Measurements from ENCODE around the gene ZBTB7C. TPM values are rescaled to one million over a fixed set of nuclear protein-coding genes. Genes with fewer than 3 reads are reported as not detected.

Gene ZBTB7C
- polyA plus RNA-seq, 1 donor (not counting 4 experiments of a cell fraction or from before 2014, with no cell fraction given) = 0.58 TPM

DNA sequence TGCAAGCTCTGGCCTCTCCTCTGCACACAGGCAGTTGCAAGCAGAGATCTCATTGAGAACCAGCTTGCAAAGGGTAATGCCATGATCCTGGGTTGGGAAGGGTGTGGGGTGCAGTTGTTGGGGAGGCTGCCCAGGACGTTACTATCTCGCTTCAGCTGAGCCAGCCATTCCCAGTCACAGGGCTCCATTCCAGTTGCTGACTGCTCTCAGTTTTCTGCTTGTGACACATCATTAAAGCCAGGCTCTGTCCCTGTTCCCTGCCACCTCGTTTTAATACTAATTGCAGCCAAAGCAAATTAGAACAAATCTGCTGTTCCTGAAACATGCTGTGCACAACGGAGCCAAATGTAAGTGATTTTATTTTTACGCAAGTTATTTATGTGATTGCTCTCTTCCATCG, 416.2 kb downstream of the ZBTB7C start:
- Histone ChIP-seq H3K9ac (ENCODE audit: control insufficient read depth, extremely low read depth, insufficient read depth, low read length) (no peak overlapping the region), H3K4me3 (ENCODE audit: control insufficient read depth in 2 of 3, extremely low read depth in 1 of 3, insufficient read depth in 2 of 3, low read depth in 1 of 3, low read length in 3 of 3) (no peak overlapping the region), H2AFZ (ENCODE audit: control insufficient read depth, low read length) (no peak overlapping the region), H3K9me1 (ENCODE audit: control insufficient read depth, extremely low read depth, insufficient read depth, low read length) (no peaks in the 10 kb centered on the region), H3K79me2 (ENCODE audit: control insufficient read depth, insufficient read depth, low read length) (no peaks in the 10 kb centered on the region), H3K27ac (ENCODE audit: control insufficient read depth, insufficient read depth, low read length) (no peak overlapping the region), H3K27me3 (ENCODE audit: control insufficient read depth, extremely low read depth, insufficient read depth, low read length) (no peaks in the 10 kb centered on the region), H3K4me2 (ENCODE audit: control insufficient read depth, extremely low read depth, insufficient read depth, low read depth, low read length) (no peak overlapping the region), H3K36me3 (ENCODE audit: control insufficient read depth in 2 of 2, extremely low read depth in 1 of 2, insufficient read depth in 2 of 2, low read length in 2 of 2) (no peaks in the 10 kb centered on the region), H4K20me1 (ENCODE audit: control insufficient read depth, extremely low read depth, insufficient read depth, low read length) (no peaks in the 10 kb centered on the region), H3K9me3 (ENCODE audit: control insufficient read depth, low read depth, low read length) (peaks cover 2% of the 10 kb centered on the region), H3K4me1 (ENCODE audit: control insufficient read depth, extremely low read depth, insufficient read depth, low read length) (no peaks in the 10 kb centered on the region)
- dilution Hi-C loops (cut with MboI; ENCODE audit: extremely low pct_ligation_motif_present, low sequenced_read_pairs) = no loop called here
- DNase-seq (ENCODE audit: low read depth, low spot score) (no peak), FAIRE-seq (no peak)
- no peak for TF ChIP-seq CTCF (optimal IDR thresholded peaks at IDR 0.05 in 1 of 3, IDR thresholded peaks at IDR 0.05 in 1 of 3, conservative IDR thresholded peaks at IDR 0.05 in 1 of 3; ENCODE audit: extremely low read depth in 1 of 3, insufficient read depth in 2 of 3, low read length in 3 of 3)
- no peak for TF ChIP-seq EZH2 (IDR thresholded peaks at IDR 0.05; ENCODE audit: low read length)

GRCh38 chr18:47992266-47992665, 416.9 kb downstream of the ZBTB7C start:
- TF ChIP-seq CTCF (optimal IDR thresholded peaks at IDR 0.05 in 1 of 3, IDR thresholded peaks at IDR 0.05 in 1 of 3, conservative IDR thresholded peaks at IDR 0.05 in 1 of 3; ENCODE audit: extremely low read depth in 1 of 3, insufficient read depth in 2 of 3, low read length in 3 of 3) = no peak
- TF ChIP-seq EZH2 (IDR thresholded peaks at IDR 0.05; ENCODE audit: low read length) = no peak
- no peak overlapping the region for H2AFZ ChIP-seq (ENCODE audit: control insufficient read depth, low read length)
- no peak overlapping the region for H3K4me3 ChIP-seq (ENCODE audit: control insufficient read depth in 2 of 3, extremely low read depth in 1 of 3, insufficient read depth in 2 of 3, low read depth in 1 of 3, low read length in 3 of 3)
- no peaks in the 10 kb centered on the region for H4K20me1 ChIP-seq (ENCODE audit: control insufficient read depth, extremely low read depth, insufficient read depth, low read length)
- H3K27me3 ChIP-seq (ENCODE audit: control insufficient read depth, extremely low read depth, insufficient read depth, low read length) = no peaks in the 10 kb centered on the region
- no peaks in the 10 kb centered on the region for H3K9me3 ChIP-seq (ENCODE audit: control insufficient read depth, low read depth, low read length)
- no peaks in the 10 kb centered on the region for H3K9me1 ChIP-seq (ENCODE audit: control insufficient read depth, extremely low read depth, insufficient read depth, low read length)
- H3K4me2 ChIP-seq (ENCODE audit: control insufficient read depth, extremely low read depth, insufficient read depth, low read depth, low read length) = no peak overlapping the region
- H3K79me2 ChIP-seq (ENCODE audit: control insufficient read depth, insufficient read depth, low read length) = no peaks in the 10 kb centered on the region
- dilution Hi-C loops (cut with MboI; ENCODE audit: extremely low pct_ligation_motif_present, low sequenced_read_pairs) = no loop called here
- no peaks in the 10 kb centered on the region for H3K36me3 ChIP-seq (ENCODE audit: control insufficient read depth in 2 of 2, extremely low read depth in 1 of 2, insufficient read depth in 2 of 2, low read length in 2 of 2)
- no peak overlapping the region for H3K27ac ChIP-seq (ENCODE audit: control insufficient read depth, insufficient read depth, low read length)
- FAIRE-seq = no peak
- H3K4me1 ChIP-seq (ENCODE audit: control insufficient read depth, extremely low read depth, insufficient read depth, low read length) = no peaks in the 10 kb centered on the region
- DNase-seq (ENCODE audit: low read depth, low spot score) = no peak
- H3K9ac ChIP-seq (ENCODE audit: control insufficient read depth, extremely low read depth, insufficient read depth, low read length) = no peak overlapping the region
